Activated CD4-positive, CD25-positive, alpha-beta regulatory T cell (primary cell): ENCODE data around the gene RSKR.
"Not testable (repeated sequence)": the region's sequence is repeated elsewhere in the genome, so short reads cannot be mapped to it uniquely, and the experiment has no call there.

Source experiments
- DNase-seq, 4 experiments: peaks; one replicate each; lab custom pipeline; 2025; lab: John Stamatoyannopoulos, UW

Gene RSKR, protein sequence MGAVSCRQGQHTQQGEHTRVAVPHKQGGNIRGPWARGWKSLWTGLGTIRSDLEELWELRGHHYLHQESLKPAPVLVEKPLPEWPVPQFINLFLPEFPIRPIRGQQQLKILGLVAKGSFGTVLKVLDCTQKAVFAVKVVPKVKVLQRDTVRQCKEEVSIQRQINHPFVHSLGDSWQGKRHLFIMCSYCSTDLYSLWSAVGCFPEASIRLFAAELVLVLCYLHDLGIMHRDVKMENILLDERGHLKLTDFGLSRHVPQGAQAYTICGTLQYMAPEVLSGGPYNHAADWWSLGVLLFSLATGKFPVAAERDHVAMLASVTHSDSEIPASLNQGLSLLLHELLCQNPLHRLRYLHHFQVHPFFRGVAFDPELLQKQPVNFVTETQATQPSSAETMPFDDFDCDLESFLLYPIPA

DNA sequence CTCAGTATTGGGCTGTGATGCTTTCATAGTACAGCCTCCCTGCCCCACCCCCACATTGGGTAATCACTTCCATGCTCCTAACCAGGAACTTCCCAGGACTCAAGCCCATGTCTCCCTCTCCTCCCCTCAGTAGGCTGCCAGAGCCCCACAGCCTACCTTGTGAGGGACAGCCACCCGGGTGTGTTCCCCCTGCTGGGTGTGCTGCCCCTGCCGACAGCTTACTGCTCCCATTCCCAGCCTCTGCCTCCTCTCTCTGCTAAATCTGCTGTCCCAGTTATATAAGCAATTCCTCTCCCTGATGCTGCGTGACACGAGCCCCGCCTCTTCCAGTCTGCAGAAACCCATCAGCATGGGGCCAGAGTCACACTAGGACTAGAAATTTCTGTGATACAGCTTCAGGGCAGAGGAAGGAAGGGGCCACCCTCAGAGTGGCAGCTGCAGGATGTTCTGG lies at the start of gene RSKR:
TSS of gene RSKR (minus strand) at position 255 of the 451 bp plus-strand sequence. CDS start at position 231, 24 bp downstream.
- DNase-seq = no peak

DNA sequence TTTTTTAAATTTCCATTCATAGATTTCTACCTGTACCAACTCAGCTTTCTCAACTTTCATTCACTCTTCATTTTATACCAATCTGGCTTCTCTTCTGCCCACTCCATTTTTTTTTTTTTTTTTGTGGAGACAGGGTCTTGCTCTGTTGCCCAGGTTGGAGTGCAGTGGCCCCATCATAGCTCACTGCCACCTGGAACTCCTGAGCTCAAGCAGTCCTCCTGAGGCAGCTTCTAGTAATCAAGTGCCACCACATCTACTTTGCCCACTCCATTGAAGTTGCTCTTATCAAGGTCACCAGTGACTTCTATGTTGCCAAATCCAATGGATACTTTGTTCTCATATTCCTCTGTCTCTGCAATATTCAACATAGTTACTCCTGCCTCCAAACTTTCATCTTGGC lies 49.7 kb upstream of the RSKR start:
- no peak for DNase-seq

DNA sequence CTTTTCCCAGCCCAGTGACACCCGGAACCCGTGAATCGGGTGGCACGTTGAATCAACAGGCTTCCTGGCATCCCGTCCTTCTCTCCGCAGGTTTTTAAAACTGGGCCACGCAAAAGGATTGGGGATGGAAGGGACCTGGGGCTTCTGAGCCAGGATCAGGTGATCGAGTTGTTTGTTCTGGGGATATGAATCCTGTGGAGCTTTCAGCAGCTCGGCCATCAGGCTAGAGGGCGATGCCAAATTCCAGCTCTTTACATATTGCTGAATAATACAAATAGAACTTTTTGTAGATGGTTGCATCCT lies 48.5 kb upstream of the RSKR start:
- no peak for DNase-seq

DNA sequence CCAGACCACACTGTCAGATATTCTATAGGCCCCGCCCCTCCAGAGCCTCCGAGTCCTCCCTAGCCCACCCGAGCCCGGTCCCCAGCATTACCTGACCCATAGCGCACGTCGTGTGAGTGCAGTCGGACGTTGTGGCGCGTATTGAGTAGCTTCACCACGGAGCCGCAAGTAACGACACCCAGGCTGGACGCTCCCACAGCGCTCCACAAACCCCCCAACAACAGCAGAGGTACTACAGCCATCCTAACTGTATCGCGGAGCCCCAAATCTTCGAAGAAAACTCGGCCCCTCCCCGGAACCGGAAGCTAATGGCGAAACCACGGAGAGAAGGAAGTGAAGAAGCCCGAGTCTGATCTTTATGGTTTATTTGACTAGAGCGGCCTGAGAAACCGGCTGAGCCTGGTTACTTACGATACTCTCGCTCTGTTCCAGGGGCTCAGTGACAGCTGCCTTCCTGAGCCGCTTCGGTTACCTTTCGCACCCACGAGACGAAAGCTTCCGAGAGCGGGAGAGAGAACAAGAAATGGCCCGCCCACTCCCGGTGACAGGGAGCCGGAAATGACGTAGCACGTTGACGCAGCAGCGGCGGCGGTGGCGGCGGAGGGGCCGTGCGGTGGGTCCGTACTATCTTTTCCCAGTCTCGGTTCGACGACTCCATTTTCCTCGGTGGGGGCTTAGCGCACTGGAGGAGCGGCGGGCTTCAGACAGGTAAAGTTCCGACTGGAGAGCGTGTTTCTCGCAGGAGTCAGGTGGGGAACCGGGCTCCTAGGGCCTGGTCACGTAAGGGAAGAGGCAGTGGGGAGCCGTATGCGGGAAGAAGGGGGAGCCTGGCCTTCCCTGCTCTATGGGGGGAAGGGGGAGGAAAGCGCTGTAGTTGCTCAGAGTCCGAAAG lies 47.9 kb upstream of the RSKR start, which contains the start of the genes SDF2 and SUPT6H:
TSS of gene SDF2 (minus strand) at position 272 of the 892 bp plus-strand sequence. CDS start at position 242, 30 bp downstream.
TSS of gene SUPT6H (plus strand) at position 571 of the 892 bp plus-strand sequence. CDS start 11,197 bp downstream, outside the sequence.
- DNase-seq = peak; percentile 85 to 90 (median 88)

DNA sequence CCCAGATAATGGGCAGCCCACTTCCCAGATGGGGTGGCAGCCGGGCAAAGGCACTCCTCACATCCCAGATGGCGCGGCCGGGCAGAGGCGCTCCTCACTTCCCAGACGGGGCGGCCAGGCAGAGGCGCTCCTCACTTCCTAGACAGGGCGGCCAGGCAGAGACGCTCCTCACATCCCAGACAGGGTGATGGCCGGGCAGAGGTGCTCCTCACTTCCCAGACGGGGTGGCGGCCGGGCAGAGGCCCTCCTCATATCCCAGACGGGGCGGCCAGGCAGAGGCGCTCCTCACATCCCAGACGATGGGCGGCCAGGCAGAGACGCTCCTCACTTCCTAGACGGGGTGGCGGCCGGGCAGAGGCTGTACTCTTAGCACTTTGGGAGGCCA lies 45.5 kb upstream of the RSKR start:
- not testable (repeated sequence) for DNase-seq

DNA sequence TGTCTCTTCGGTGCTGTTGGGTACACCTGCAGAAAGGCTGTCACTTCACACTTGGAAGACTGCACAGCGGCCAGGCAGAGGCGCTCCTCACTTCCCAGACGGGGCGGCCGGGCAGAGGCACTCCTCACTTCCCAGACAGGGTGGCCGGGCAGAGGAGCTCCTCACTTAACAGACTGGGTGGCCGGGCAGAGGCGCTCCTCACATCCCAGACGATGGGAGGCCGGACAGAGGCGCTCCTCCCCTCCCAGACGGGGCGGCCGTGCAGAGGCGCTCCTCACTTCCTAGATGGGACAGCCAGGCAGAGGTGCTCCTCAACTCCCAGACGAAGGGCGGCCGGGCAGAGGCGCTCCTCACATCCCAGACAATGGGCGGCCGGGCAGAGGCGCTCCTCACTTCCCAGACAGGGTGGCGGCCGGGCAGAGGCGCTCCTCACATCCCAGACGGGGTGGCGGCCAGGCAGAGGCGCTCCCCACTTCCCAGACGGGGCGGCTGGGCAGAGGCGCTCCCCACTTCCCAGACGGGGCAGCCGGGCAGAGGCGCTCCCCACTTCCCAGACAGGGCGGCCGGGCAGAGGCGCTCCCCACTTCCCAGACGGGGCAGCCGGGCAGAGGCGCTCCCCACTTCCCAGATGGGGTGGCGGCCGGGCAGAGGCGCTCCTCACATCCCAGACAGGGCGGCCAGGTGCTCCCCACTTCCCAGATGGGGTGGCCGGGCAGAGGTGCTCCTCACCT lies 44.9 kb upstream of the RSKR start:
- DNase-seq = not testable (repeated sequence)

DNA sequence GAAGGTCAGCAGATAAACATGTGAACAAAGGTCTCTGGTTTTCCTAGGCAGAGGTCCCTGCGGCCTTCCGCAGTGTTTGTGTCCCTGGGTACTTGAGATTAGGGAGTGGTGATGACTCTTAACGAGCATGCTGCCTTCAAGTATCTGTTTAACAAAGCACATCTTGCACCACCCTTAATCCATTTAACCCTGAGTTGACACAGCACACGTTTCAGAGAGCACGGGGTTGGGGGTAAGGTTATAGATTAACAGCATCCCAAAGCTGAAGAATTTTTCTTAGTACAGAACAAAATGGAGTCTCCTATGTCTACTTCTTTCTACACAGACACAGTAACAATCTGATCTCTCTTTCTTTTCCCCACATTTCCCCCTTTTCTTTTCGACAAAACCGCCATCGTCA lies 44.4 kb upstream of the RSKR start:
- DNase-seq = not testable (repeated sequence)

DNA sequence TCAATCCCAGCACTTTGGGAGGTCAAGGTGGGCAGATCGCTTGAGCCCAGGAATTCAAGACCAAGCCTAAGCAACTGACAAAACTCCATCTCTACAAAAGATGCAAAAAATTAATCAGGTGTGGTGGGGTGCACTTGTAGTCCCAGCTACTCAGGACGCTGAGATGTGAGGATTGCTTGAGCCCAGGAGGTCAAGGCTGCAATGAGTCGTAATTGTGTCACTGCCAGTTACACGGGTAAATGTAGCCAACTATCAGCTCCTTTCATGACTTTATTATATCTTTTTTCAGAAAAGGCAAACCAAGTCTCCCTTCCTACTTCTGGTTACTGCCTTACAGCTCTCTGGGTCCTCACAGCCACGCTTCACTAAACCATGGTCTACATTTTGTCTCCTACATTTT lies 43.8 kb upstream of the RSKR start:
- no peak for DNase-seq

DNA sequence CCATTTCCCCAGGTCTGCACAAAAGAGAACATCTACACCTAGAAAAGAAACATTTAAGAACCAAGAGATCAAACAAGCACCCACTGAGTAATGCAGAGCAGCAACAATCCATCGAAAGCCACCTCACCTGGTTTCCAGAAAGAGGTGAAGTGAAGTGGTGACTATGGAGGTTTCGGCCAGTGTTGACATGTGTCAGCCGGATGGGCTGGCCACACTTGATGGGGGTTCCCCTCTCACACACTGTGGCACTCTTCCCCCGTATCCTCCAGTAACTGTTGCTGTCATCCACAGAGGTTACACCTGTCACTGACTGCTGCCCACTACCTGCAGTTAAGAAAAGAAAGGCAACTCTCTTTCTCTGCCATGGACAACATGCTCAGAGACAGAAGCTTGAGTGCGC lies 41.2 kb upstream of the RSKR start:
- DNase-seq = no peak

DNA sequence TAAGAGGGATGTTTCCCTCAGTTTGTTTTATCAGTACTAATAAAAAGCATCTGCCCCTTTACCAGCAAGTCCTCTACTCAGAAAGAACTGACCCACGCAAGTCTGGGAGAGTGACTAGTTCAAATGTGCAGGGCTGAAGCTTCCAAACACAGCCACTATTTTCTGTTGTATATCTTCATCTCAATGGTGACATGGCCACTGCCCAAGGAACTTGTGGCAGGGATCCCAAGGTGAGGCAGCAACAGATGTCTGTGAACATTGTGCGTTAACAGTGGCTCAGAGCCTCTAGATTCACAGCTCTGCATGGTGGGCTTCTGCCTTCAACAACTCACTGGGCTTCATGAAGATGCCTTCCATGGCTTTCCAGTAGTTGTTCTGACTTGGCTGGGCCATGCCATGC lies 34.7 kb upstream of the RSKR start:
- DNase-seq = no peak

DNA sequence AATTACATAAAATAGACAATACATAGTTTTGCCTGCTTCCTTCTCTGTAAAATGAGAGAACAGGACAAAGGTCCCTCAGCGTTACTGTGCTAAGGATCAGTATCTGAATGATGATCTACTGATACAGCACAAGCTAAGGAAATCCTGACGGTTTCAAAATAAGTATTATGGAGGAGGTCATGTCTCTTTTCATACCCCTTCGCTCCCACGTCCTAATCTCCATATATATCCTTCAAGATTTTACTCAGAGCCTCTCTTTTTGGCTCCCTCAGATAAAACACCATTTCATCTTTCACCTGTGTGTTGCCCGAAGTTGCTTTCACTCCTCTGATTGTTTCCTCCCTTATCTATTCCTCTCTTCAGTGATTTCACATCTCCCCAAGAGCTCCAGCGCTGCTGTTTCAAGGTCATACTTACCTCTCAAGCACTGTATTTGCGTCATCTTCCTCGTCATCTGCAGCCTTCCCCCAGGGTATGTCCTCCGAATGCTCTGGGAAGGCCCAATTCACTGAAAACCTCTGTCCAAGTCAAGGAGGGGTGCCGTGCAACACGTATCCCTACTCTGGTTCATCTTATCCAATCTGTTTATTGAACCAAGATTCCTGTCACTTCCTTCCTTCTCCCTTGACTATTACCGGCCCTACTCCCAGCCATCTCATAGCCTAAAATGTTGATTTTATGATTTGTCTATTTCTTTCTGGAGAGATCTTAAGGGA lies 32.2 kb upstream of the RSKR start:
- no peak for DNase-seq

DNA sequence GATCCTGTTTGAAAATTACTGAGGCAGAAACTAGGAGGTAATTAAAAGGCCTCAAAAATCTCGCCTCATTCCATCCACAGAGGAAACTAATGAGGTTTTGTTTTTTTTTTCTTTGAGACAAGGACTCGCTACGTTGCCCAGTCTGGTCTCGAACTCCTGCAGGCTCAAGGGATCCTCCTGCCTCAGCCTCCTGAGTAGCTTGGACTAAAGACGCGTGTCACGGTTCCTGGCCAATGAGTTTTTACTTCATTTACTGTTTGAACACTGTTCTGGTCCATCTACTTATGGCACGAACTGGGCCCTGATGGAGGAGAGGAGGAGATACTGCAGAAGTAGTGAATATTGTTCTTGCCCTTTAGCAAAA lies 31.6 kb upstream of the RSKR start:
- no peak for DNase-seq

DNA sequence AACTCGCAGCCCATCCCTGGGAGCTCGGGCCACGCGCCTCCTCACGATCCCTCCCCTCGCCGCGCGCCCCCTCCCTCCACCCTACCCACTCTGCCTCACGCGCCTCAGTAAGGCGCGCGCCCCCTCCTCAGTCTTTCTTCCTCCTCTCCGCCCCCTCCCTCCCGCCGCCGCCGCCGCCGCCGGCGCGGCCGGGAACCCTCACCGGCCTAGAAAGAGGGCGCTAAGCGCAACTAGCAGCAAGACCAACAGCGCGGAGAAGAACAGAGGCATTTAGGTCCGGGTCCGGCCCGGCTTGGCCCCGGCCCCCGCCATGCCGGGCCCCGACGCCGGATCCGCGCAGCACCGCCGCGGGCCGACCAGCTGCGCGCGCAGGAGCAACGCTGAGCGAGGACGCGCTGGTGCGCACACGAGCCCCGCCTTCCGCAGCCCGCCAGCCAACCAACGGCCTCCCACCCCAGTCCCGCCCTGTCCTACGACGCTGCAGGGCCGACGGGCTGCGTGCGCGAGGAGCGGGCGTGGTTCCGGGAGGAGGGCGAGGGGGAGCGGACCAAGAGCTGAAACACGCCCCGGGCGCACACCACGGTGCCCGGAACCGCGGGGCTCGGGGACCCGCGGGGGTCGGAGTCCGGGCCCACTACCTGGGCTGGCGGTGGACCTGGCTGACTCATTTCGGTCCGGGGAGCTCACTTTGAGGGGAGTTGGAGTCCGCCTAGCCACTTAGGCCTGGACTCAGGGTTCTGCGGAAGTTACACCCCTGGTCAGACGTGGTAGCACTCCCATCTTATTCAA lies 31.0 kb upstream of the RSKR start, which contains the start of gene BLTP2:
TSS of gene BLTP2 (minus strand) at position 372 of the 789 bp plus-strand sequence. CDS start at position 270, 102 bp downstream.
- peak; percentile 81 to 97 (median 92) for DNase-seq

DNA sequence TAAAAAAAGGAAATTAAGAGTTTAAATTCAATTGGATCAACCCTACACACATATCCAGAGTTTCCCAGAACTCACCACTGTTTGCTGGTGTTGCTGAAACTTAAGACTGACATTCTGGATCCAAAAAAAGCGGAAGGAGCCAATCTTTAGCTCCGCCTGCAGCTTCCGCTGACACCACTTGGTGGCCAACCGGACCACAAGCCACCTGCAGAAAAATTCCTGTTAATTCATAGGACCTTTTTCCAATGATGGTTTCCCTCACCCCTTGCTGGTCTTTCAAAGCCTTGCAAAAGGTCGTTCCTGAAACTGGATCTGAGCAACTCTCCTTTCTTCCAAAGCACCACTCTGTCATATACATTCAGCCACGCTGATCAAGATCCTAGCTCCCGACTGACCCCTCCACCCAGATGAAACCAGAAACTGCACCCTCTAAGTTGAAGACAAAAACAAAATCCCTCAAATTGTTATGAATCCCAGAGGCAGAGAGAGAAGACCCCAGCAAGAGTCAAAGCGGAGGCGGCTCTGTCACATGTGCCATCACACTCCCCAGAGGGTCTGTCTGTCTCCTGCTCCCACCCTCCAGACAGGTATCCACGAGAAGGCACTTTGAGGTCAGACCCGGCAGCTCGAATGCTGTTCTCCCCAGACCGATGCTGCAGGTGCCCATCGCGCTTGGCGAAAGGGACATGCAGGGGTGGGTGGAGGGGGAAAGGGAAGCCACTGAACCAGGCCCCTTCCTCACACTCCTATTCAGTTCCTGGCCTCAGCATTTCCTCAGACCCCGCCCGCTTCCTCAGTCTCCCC lies 30.2 kb upstream of the RSKR start:
- no peak for DNase-seq

DNA sequence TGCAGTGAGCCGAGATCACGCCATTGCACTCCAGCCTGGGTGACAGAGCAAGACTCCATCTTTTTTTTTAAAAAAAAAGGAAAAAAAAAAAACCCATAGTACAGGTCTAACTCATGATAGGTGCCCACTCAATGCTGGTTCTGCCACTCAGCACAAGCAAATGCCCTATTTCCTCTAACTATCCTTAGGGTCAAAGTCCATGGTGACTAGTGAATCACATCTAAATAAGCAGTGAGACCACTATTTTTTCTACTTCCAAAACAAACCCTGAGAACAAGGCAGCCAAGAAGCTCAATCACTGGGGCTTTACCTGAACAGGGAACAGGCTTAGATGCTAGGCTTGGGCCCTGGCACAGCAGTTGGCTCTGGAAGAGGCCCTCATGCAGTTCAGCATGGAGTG lies 27.6 kb upstream of the RSKR start:
- no peak for DNase-seq

DNA sequence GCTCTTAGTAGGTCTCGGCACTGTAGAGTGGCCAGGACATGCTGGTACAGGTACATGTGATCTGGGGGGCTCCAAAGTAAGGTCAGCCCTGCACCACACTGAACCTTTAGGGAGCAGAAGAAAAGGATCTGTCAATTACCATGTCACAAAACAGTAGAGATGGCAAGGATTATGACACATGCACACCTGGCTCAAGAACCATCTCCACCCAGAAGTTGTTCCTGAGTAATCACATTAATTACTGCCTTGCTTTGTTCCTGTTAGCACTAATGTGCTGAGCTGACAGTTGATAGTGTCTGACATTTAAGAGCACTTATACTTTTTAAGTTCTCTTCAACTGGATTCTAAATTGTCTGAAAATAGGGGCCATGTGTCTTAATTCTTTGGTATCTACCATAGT lies 21.5 kb upstream of the RSKR start:
- DNase-seq = no peak

DNA sequence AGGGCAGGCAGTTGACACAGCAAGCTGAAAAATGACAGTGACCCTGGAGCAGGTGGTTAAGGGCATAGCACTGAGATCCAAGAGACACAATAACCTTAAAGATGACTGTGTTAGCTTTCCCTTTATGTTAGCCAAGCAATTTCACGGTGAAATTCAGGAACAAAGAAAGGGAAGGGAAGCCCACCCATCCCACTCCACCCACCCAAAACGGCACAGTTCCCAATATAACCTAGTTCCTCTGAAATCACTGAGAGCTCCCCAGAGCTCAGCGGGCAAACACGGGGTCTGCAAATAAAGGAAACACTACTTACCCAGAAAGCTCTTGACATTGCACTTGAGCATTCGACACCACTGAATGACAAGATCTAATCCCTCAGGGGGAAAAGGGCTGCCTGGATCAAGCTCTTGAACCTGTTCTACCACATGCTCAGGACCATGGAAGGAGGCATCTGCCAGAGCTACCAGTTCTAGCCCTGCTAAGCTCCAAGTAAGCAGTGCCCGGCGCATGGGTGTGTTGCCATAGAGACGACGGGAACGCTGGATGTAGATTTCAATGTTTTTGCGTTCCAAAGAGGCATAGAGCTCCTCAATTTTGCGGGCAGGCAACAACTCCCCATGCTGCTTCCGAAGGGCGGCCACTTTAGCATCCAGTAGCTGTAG lies 20.4 kb upstream of the RSKR start:
- no peak for DNase-seq

DNA sequence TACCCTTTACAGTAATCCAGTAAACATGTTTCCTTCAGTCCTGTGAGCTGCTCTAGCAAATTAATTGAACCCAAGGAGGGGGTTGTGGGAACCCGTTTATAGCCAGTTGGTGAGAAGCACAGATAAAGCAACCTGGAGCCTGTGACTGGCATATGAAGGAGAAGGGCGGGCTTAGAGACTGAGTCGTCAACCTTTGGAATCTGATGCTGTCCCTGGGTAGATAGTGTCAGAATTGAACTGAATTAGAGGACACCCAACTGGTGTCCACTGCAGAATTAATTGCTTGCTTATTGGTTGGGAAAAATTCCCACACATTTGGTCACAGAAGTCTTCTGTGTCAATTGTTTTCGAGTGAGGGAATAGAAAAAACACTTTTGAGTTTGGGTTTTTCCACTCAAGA lies 12.8 kb upstream of the RSKR start:
- no peak for DNase-seq

DNA sequence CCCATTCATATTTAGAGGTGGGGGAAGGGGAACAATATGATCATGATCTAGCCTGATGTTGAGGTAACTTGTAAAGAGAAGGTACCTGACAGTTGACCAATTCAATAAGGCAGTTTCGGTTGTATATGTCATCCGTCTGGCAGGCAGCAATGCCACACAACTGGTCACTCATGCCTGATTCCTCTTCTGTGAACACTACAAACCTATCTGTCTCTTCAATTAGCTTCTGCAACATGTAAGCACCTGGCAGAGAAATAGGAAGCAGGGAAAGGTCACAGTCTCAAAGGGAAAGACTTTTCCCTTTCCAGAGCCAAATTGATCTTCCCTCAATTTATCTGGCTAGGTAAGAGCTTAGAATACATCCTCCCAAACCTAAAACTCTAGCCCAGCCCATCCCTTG lies 10.2 kb upstream of the RSKR start:
- no peak for DNase-seq
